Uterus (tissue), 4 donors: ENCODE measurements around the gene NFIA. TPM values are rescaled to one million over a fixed set of nuclear protein-coding genes. Genes with fewer than 3 reads are reported as not detected.

Experiments
- DNase-seq, 2 donors: peaks; one replicate each; pipeline ENCODE4 v3.0.0-alpha.2; 2019 to 2020
- H3K27ac ChIP-seq, 2 donors: fragments of 200-600 bp; sonication (generic); 1 replicate in 1 of 2; 2 replicates in 1 of 2; pipeline ENCODE4 v1.5.1; 2016 to 2018
- H3K27me3 ChIP-seq, 2 donors: fragments of 200-600 bp; sonication (generic); one replicate each; pipeline ENCODE4 v1.5.1; 2018 to 2019; ENCODE audit warnings: control low read depth in 1 of 2
- H3K36me3 ChIP-seq, 2 donors: fragments of 200-600 bp; sonication (generic); one replicate each; pipeline ENCODE4 v1.5.1; 2019; ENCODE audit warnings: control low read depth in 1 of 2
- H3K4me1 ChIP-seq, 2 donors: fragments of 200-600 bp; sonication (generic); one replicate each; pipeline ENCODE4 v1.5.1; 2018 to 2019; ENCODE audit warnings: control low read depth in 1 of 2
- H3K4me3 ChIP-seq, 2 donors: fragments of 200-600 bp; sonication (generic); 1 replicate in 1 of 2; 2 replicates in 1 of 2; pipeline ENCODE4 v1.5.1; 2018 to 2019; ENCODE audit warnings: mild to moderate bottlenecking in 1 of 2
- H3K9me3 ChIP-seq, 2 donors: fragments of 200-600 bp; sonication (generic); one replicate each; pipeline ENCODE4 v1.5.1; 2019; ENCODE audit warnings: control low read depth in 1 of 2
- CTCF ChIP-seq, 4 experiments: fragments of 200-600 bp in 2 of 4; fragments of 450-650 bp in 2 of 4; sonication (generic) in 2 of 4; IDR thresholded peaks; one replicate each; pipeline ENCODE4 v1.5.1; 2016 to 2019; ENCODE audit warnings: antibody characterized with exemption in 4 of 4, mild to moderate bottlenecking in 2 of 4, moderate library complexity in 1 of 4
- POLR2A ChIP-seq, 2 donors: fragments of 450-650 bp; IDR thresholded peaks; one replicate each; pipeline ENCODE4 v1.6.1; 2016; ENCODE audit warnings: antibody characterized with exemption in 2 of 2, mild to moderate bottlenecking in 1 of 2, moderate library complexity in 1 of 2
- intact Hi-C: fragments of 100-400 bp; cut with DNase I; formaldehyde crosslinking; loops from one replicate; pipeline ENCODE4 v1.15.1; 2023; ENCODE audit warnings: low total_unique reads
- total RNA-seq, 4 donors: library from RNA; depleted of rRNA in 3 of 4; stranded (reverse); fragments of >200 nt in 3 of 4; gene quantifications; one replicate each; pipeline versions ENCODE4 v1.1.0 to v1.2.4, GENCODE V29; 2014 to 2023
- donor health status: DM: yes; HTN: yes; CAD: no.

The NFIA gene
- total RNA-seq, 4 donors from 2014 or later, result 49.2 to 116 (median 64.9) TPM

GRCh38 chr1:61374156-61374555, 291.8 kb downstream of the NFIA start:
- H3K36me3 ChIP-seq, result no peaks in the 10 kb centered on the region
- H3K4me1 ChIP-seq, result no peaks in the 10 kb centered on the region
- TF ChIP-seq POLR2A (IDR thresholded peaks at IDR 0.05), result no peak
- no peak for TF ChIP-seq CTCF (IDR thresholded peaks at IDR 0.05)
- DNase-seq, result no peak
- no peaks in the 10 kb centered on the region for H3K27me3 ChIP-seq
- no peaks in the 10 kb centered on the region for H3K9me3 ChIP-seq
- H3K27ac ChIP-seq, result no peak overlapping the region
- H3K4me3 ChIP-seq, result no peak overlapping the region
- intact Hi-C loops, result no loop called here

- H3K4me3 ChIP-seq, result no peak overlapping the region
- intact Hi-C loops, result no loop called here
- no peaks in the 10 kb centered on the region for H3K4me1 ChIP-seq
- no peak overlapping the region for H3K27ac ChIP-seq
- H3K27me3 ChIP-seq, result no peaks in the 10 kb centered on the region
- no peaks in the 10 kb centered on the region for H3K9me3 ChIP-seq
- TF ChIP-seq POLR2A (IDR thresholded peaks at IDR 0.05) (no peak), CTCF (IDR thresholded peaks at IDR 0.05) (no peak)
- no peak for DNase-seq
- H3K36me3 ChIP-seq, result no peaks in the 10 kb centered on the region
These were observed 292.9 kb downstream of the NFIA start for GRCh38 chr1:61375082-61375880.

DNA sequence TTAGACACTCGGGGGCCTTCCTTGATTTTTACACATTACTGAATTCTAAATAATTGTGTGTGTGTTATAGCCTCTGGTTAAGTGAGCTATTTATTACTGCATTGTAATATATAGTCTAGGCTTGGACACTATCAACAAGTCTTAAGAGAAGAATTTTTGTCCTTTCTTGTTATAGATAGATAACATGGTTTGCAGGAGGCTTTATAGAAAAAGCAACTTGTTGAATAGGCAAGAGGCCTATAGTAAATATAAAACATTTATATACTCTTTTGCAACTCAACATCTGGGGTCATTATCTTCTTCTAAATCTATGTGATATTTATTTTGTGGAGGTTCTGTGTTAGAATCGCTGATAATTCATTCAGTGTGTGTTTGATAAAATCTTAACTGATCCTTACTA, 293.8 kb downstream of the NFIA start:
- H3K4me1 ChIP-seq, result no peaks in the 10 kb centered on the region
- intact Hi-C loops, result no loop called here
- TF ChIP-seq CTCF (IDR thresholded peaks at IDR 0.05) (no peak), POLR2A (IDR thresholded peaks at IDR 0.05) (no peak)

GRCh38 chr1:61377242-61377958, 295.0 kb downstream of the NFIA start:
- Histone ChIP-seq H3K27me3 (no peaks in the 10 kb centered on the region), H3K27ac (no peak overlapping the region), H3K4me3 (no peak overlapping the region), H3K4me1 (no peaks in the 10 kb centered on the region), H3K36me3 (no peaks in the 10 kb centered on the region), H3K9me3 (no peaks in the 10 kb centered on the region)
- TF ChIP-seq POLR2A (IDR thresholded peaks at IDR 0.05) (no peak), CTCF (IDR thresholded peaks at IDR 0.05) (no peak)
- no peak for DNase-seq
- intact Hi-C loops, result no loop called here

More for the DNA sequence above, 293.8 kb downstream of the NFIA start:
- Histone ChIP-seq H3K4me3 (no peak overlapping the region), H3K9me3 (no peaks in the 10 kb centered on the region), H3K27ac (no peak overlapping the region), H3K27me3 (no peaks in the 10 kb centered on the region), H3K36me3 (no peaks in the 10 kb centered on the region)
- no peak for DNase-seq
